MM.1S (cell line): ENCODE results near the gene KIRREL3.
A peak's percentile ranks its signal among the peaks of the same experiment; 100 is the strongest.

ENCODE experiments used
- DNase-seq: peaks from one replicate; pipeline ENCODE4 v3.0.0-alpha.2; 2015
- H2AFZ ChIP-seq: fragments of 300-600 bp; sonication (generic); 2 replicates; pipeline ENCODE4 v1.6.0; 2016; ENCODE audit warnings: antibody characterized with exemption, low read length
- H3F3A ChIP-seq: fragments of 300-600 bp; sonication (generic); 2 replicates; pipeline ENCODE4 v1.6.1; 2016; ENCODE audit warnings: mild to moderate bottlenecking, antibody characterized with exemption, low read length, moderate library complexity, mixed read lengths; ENCODE audit not compliant: insufficient read depth
- H3K27ac ChIP-seq: fragments of 300-600 bp; sonication (generic); 2 replicates; pipeline ENCODE4 v1.5.1; 2016; ENCODE audit warnings: mild to moderate bottlenecking, low read length
- H3K27me3 ChIP-seq: fragments of 300-600 bp; sonication (generic); replicated peaks from 2 replicates; pipeline ENCODE4 v1.6.0; 2016; ENCODE audit warnings: low read length; ENCODE audit not compliant: insufficient read depth
- H3K36me3 ChIP-seq: fragments of 300-600 bp; sonication (generic); replicated peaks from 2 replicates; pipeline ENCODE4 v1.6.1; 2016; ENCODE audit warnings: mild to moderate bottlenecking, low read length, mixed read lengths; ENCODE audit not compliant: insufficient read depth
- H3K4me1 ChIP-seq: fragments of 300-600 bp; sonication (generic); 2 replicates; pipeline ENCODE4 v1.6.1; 2016; ENCODE audit warnings: low read length, mixed read lengths
- H3K4me2 ChIP-seq: fragments of 300-600 bp; sonication (generic); 2 replicates; pipeline ENCODE4 v1.6.0; 2016; ENCODE audit warnings: low read depth, low read length
- H3K4me3 ChIP-seq: fragments of 300-600 bp; sonication (generic); 2 replicates; pipeline ENCODE4 v1.5.1; 2016; ENCODE audit warnings: low read length, mixed read lengths
- H3K79me2 ChIP-seq: fragments of 300-600 bp; sonication (generic); 2 replicates; pipeline ENCODE4 v1.6.1; 2016; ENCODE audit warnings: mixed run types, low read length, mixed read lengths
- H3K9ac ChIP-seq: fragments of 300-600 bp; sonication (generic); 2 replicates; pipeline ENCODE4 v1.6.1; 2016; ENCODE audit warnings: low read length, mixed read lengths
- H3K9me2 ChIP-seq: fragments of 300-600 bp; sonication (generic); replicated peaks from 2 replicates; pipeline ENCODE4 v1.6.1; 2016; ENCODE audit warnings: mild to moderate bottlenecking, low read length, mixed read lengths; ENCODE audit not compliant: insufficient read depth
- H3K9me3 ChIP-seq: fragments of 300-600 bp; sonication (generic); replicated peaks from 2 replicates; pipeline ENCODE4 v1.6.1; 2016; ENCODE audit warnings: mild to moderate bottlenecking, low read length, mixed read lengths; ENCODE audit not compliant: insufficient read depth
- H4K20me1 ChIP-seq: fragments of 300-600 bp; sonication (generic); 2 replicates; pipeline ENCODE4 v1.6.1; 2016; ENCODE audit warnings: mild to moderate bottlenecking, low read length, moderate library complexity, mixed read lengths; ENCODE audit not compliant: insufficient read depth
- EZH2 ChIP-seq: fragments of 300-600 bp; sonication (generic); optimal IDR thresholded peaks from 2 replicates; pipeline ENCODE3; 2017; ENCODE audit warnings: low read depth, mild to moderate bottlenecking, antibody characterized with exemption, low read length, mixed read lengths
- EZH2phosphoT487 ChIP-seq: fragments of 300-600 bp; sonication (generic); IDR thresholded peaks from 2 replicates; pipeline ENCODE4 v1.6.1; 2018; ENCODE audit warnings: antibody characterized with exemption, low read length
- TF ChIP-seq, protein P1 (sequence below): fragments of 300-600 bp; sonication (generic); IDR thresholded peaks from 2 replicates; pipeline ENCODE4 v1.5.1; 2016; ENCODE audit warnings: antibody characterized with exemption, low read length, mixed read lengths

Gene KIRREL3

DNA sequence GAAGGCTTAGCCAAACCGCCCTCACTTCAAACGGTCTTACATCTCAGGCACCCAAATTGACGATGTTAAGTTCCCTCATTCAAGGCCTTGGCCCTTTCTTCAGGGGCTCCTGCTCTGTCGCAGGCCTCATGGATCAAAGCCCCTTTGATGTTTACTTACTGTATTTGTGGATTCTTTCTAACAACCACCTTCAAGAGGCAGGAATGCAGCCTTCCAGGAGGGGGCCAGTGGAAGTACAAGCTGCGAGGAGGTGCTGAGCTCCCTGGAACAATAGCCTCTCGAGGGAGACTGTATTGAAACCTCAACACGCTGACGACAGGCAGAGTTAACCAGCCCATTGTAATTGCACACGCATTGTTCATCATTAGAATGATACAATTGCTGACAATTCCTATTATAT lies 436.0 kb downstream of the KIRREL3 start:
- TF ChIP-seq EZH2 = no peak
- TF ChIP-seq, protein P1, sequence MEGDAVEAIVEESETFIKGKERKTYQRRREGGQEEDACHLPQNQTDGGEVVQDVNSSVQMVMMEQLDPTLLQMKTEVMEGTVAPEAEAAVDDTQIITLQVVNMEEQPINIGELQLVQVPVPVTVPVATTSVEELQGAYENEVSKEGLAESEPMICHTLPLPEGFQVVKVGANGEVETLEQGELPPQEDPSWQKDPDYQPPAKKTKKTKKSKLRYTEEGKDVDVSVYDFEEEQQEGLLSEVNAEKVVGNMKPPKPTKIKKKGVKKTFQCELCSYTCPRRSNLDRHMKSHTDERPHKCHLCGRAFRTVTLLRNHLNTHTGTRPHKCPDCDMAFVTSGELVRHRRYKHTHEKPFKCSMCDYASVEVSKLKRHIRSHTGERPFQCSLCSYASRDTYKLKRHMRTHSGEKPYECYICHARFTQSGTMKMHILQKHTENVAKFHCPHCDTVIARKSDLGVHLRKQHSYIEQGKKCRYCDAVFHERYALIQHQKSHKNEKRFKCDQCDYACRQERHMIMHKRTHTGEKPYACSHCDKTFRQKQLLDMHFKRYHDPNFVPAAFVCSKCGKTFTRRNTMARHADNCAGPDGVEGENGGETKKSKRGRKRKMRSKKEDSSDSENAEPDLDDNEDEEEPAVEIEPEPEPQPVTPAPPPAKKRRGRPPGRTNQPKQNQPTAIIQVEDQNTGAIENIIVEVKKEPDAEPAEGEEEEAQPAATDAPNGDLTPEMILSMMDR = no peak
- TF ChIP-seq EZH2phosphoT487 = no peak
- no peaks in the 10 kb centered on the region for H3K27me3 ChIP-seq
- no peak overlapping the region for H3K4me3 ChIP-seq
- H3F3A ChIP-seq = no peaks in the 10 kb centered on the region
- no peak for DNase-seq
- H3K36me3 ChIP-seq = no peaks in the 10 kb centered on the region
- no peaks in the 10 kb centered on the region for H3K4me1 ChIP-seq
- H3K9ac ChIP-seq = no peak overlapping the region
- H3K79me2 ChIP-seq = no peaks in the 10 kb centered on the region
- H4K20me1 ChIP-seq = no peaks in the 10 kb centered on the region
- no peak overlapping the region for H3K27ac ChIP-seq
- H3K9me2 ChIP-seq = no peaks in the 10 kb centered on the region
- no peak overlapping the region for H2AFZ ChIP-seq
- no peaks in the 10 kb centered on the region for H3K9me3 ChIP-seq
- H3K4me2 ChIP-seq = no peak overlapping the region

DNA sequence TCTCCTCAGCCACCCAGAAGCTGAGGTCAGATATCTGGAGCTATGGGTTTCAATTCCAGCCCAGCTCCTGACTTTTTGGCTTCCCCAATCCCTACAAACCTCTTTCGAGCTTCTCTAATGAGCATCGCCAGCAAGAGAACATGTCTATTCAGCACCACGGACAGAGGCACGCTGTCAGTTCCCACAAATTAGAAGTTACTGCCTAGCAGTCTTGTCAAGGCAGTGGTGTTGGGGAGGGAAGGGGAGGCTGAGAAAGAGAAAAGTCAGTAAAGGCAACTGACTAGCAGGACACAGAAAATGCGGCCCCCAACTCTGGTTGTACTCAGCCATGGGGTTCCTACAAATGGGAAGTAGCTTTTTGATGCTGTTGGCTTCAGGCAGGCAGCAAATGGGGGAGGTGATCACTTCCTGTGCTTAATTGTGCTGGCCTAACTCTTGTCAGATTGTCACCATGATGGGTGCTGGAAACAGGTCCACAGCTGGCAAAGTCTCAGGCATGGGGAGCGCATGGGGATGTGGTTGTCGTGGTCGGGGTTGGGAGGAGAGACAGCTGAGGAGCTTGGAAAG lies 439.2 kb downstream of the KIRREL3 start:
- Histone ChIP-seq H3K9me3 (no peaks in the 10 kb centered on the region), H3K4me1 (no peaks in the 10 kb centered on the region), H3K9ac (no peak overlapping the region), H3K4me3 (no peak overlapping the region), H3K4me2 (no peak overlapping the region), H3K27ac (no peak overlapping the region), H3F3A (no peaks in the 10 kb centered on the region), H2AFZ (no peak overlapping the region), H3K79me2 (no peaks in the 10 kb centered on the region), H3K9me2 (no peaks in the 10 kb centered on the region), H3K36me3 (no peaks in the 10 kb centered on the region), H3K27me3 (no peaks in the 10 kb centered on the region), H4K20me1 (no peaks in the 10 kb centered on the region)
- no peak for TF ChIP-seq EZH2phosphoT487
- peak; percentile 73 for DNase-seq

- no peak overlapping the region for H3K4me2 ChIP-seq
- H2AFZ ChIP-seq = no peak overlapping the region
- no peaks in the 10 kb centered on the region for H3K36me3 ChIP-seq
- H3K27ac ChIP-seq = no peak overlapping the region
- H3F3A ChIP-seq = no peaks in the 10 kb centered on the region
- no peaks in the 10 kb centered on the region for H3K27me3 ChIP-seq
- no peaks in the 10 kb centered on the region for H4K20me1 ChIP-seq
- no peak overlapping the region for H3K4me3 ChIP-seq
- no peak for DNase-seq
- H3K79me2 ChIP-seq = no peaks in the 10 kb centered on the region
- no peak overlapping the region for H3K9ac ChIP-seq
- no peaks in the 10 kb centered on the region for H3K4me1 ChIP-seq
- no peaks in the 10 kb centered on the region for H3K9me2 ChIP-seq
- H3K9me3 ChIP-seq = no peaks in the 10 kb centered on the region
- TF ChIP-seq, protein P1 = no peak
- TF ChIP-seq EZH2phosphoT487 (no peak), EZH2 (no peak)
Measured at GRCh38 chr11:126560221-126560620, 440.3 kb downstream of the KIRREL3 start.

- H3K4me1 ChIP-seq = no peaks in the 10 kb centered on the region
- no peaks in the 10 kb centered on the region for H3F3A ChIP-seq
- H3K9ac ChIP-seq = no peak overlapping the region
- no peak overlapping the region for H2AFZ ChIP-seq
- TF ChIP-seq EZH2phosphoT487 (no peak), EZH2 (no peak)
- TF ChIP-seq, protein P1 = no peak
- no peak overlapping the region for H3K4me2 ChIP-seq
- H3K4me3 ChIP-seq = no peak overlapping the region
- no peaks in the 10 kb centered on the region for H3K27me3 ChIP-seq
- H3K79me2 ChIP-seq = no peaks in the 10 kb centered on the region
- no peaks in the 10 kb centered on the region for H4K20me1 ChIP-seq
- DNase-seq = no peak
- no peaks in the 10 kb centered on the region for H3K9me2 ChIP-seq
- no peaks in the 10 kb centered on the region for H3K9me3 ChIP-seq
- no peak overlapping the region for H3K27ac ChIP-seq
- H3K36me3 ChIP-seq = no peaks in the 10 kb centered on the region
Measured at GRCh38 chr11:126548581-126549550, 451.7 kb downstream of the KIRREL3 start.
